Fibroblast of lung (primary cell): ENCODE measurements around the gene TMEM117.

ENCODE experiments used
- CTCF ChIP-seq, 2 donors: IDR thresholded peaks in 1 of 2; conservative IDR thresholded peaks in 1 of 2; 1 replicate in 1 of 2; 2 replicates in 1 of 2; pipeline ENCODE4 v1.5.1; 2011 to 2012; ENCODE audit warnings: low read length in 2 of 2, control low read depth in 1 of 2, inconsistent platforms in 1 of 2, low read depth in 1 of 2, mild to moderate bottlenecking in 1 of 2
- EZH2 ChIP-seq: IDR thresholded peaks from 2 replicates; pipeline ENCODE4 v1.5.1; 2012; ENCODE audit warnings: low read length, control low read depth, mild to moderate bottlenecking; ENCODE audit errors: missing control alignments

GRCh38 chr12:43930032-43930431 is 94.2 kb downstream of the TMEM117 start:
- no peak for TF ChIP-seq CTCF (conservative IDR thresholded peaks at IDR 0.05 in 1 of 2, IDR thresholded peaks at IDR 0.05 in 1 of 2; ENCODE audit: low read depth in 1 of 2, low read length in 2 of 2)
- no peak for TF ChIP-seq EZH2
